BE2C (cell line): ENCODE data around the gene LTBP1.

ENCODE experiments used
- DNase-seq: peaks from one replicate; pipeline ENCODE4 v3.0.0-alpha.2; 2020
- H3K27me3 ChIP-seq: fragments of 250-450 bp; sonication (Bioruptor Pico); 2 replicates; pipeline ENCODE4 v1.5.1; 2020; ENCODE audit warnings: mild to moderate bottlenecking
- H3K36me3 ChIP-seq: fragments of 250-450 bp; sonication (Bioruptor Pico); 2 replicates; pipeline ENCODE4 v1.5.1; 2020; ENCODE audit warnings: mild to moderate bottlenecking
- H3K4me1 ChIP-seq: fragments of 250-450 bp; sonication (Bioruptor Pico); 2 replicates; pipeline ENCODE4 v1.5.1; 2020
- H3K4me3 ChIP-seq: 2 replicates; pipeline ENCODE4 v1.5.1; 2011; ENCODE audit warnings: low read depth, low read length
- H3K9me3 ChIP-seq: fragments of 250-450 bp; sonication (Bioruptor Pico); 2 replicates; pipeline ENCODE4 v1.5.1; 2020
- TF ChIP-seq, protein P1 (sequence below): IDR thresholded peaks from 2 replicates; pipeline ENCODE4 v1.5.1; 2012; ENCODE audit warnings: mild to moderate bottlenecking, low read depth, low read length

The LTBP1 gene

DNA sequence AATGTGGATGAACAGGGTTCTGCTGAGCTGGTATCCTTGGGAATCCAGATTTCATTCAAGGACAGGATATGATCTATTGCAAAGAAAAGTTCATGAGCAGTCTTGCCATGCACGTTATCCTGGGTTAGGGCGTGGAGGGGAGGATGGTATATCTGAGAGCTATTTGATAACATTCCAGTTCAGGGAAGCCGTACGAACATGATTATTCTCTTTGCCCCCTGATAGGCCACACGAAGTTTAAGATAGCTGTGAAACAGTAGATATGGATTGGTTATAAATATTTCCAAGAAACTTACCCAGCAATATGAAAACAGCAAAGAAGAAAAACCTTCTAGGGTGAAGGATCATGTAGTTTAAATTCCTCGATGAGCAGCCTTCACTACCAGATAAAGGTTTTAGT lies 171.9 kb downstream of the LTBP1 start:
- H3K36me3 ChIP-seq: no peaks in the 10 kb centered on the region
- no peak overlapping the region for H3K4me3 ChIP-seq
- no peaks in the 10 kb centered on the region; the same call in 1 of the 2 replicates for H3K27me3 ChIP-seq
- H3K4me1 ChIP-seq: no peaks in the 10 kb centered on the region
- no peaks in the 10 kb centered on the region for H3K9me3 ChIP-seq
- no peak for DNase-seq
- TF ChIP-seq, protein P1, sequence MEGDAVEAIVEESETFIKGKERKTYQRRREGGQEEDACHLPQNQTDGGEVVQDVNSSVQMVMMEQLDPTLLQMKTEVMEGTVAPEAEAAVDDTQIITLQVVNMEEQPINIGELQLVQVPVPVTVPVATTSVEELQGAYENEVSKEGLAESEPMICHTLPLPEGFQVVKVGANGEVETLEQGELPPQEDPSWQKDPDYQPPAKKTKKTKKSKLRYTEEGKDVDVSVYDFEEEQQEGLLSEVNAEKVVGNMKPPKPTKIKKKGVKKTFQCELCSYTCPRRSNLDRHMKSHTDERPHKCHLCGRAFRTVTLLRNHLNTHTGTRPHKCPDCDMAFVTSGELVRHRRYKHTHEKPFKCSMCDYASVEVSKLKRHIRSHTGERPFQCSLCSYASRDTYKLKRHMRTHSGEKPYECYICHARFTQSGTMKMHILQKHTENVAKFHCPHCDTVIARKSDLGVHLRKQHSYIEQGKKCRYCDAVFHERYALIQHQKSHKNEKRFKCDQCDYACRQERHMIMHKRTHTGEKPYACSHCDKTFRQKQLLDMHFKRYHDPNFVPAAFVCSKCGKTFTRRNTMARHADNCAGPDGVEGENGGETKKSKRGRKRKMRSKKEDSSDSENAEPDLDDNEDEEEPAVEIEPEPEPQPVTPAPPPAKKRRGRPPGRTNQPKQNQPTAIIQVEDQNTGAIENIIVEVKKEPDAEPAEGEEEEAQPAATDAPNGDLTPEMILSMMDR: no peak

DNA sequence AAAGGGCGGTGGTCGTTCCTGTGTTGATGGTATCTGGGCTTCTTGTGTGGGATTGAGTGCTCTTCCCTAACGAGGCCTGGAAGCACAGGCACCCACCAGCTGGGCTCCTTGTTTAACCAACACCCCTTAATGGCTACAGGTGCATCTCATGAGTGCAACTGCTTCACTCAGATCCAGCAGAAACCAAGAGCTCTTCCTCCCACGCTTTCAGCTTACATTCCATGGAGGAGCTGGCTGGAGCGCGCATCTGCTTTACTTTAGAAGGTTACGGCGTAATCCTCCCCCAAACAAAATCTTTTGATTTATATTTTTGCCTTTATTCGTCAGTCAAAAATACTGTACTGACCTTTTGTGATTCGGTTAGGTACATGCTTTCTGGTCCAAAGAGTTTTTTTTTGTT lies 174.7 kb downstream of the LTBP1 start:
- TF ChIP-seq, protein P1: no peak

DNA sequence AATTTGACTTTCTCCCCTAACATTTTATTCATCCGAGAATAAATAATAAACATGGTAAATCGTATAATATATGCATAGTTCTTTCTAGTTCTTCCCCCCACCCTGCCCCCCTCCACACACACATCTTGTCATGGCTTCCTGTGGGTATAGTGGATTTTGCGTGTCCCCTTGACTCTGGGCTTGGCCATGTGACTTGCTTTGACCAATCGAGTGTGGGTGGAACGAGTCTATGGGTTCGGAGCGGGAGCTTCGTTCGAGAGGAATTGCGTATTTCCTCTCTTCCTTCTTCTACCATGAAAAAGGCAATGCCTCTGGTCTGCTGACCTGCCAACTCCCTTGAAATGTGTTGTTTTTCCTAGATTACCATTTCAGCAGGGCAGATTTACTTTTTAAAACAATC lies 175.2 kb downstream of the LTBP1 start:
- no peak for DNase-seq
- H3K4me1 ChIP-seq: no peaks in the 10 kb centered on the region
- no peaks in the 10 kb centered on the region for H3K36me3 ChIP-seq
- H3K27me3 ChIP-seq: peaks cover 3% of the 10 kb centered on the region
- no peaks in the 10 kb centered on the region for H3K9me3 ChIP-seq
- TF ChIP-seq, protein P1: no peak
- no peak overlapping the region for H3K4me3 ChIP-seq

More for the DNA sequence above, 174.7 kb downstream of the LTBP1 start:
- Histone ChIP-seq H3K9me3 (no peaks in the 10 kb centered on the region), H3K36me3 (no peaks in the 10 kb centered on the region), H3K4me3 (no peak overlapping the region), H3K27me3 (peaks cover 3% of the 10 kb centered on the region), H3K4me1 (no peaks in the 10 kb centered on the region)
- DNase-seq: no peak

DNA sequence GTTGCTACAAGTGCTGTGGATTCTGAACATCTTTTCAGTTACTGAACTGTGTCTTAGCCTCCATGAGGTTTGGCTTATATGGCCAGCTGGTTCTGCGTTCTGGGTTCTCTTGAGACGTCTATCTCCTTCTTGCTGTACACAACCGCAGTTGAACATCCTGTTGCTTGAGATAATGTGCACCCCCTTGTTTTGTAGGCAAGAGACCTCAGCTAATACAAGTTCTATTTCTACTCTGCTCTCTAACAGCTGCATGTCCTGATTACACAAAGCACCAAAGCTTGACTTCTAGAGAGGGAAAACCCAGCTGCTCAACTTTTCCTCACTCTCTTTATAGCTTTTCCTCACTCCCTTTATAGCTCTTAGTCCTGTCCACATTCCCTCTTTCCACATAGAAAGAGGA lies 176.0 kb downstream of the LTBP1 start:
- peaks cover 3% of the 10 kb centered on the region for H3K27me3 ChIP-seq
- DNase-seq: no peak
- H3K4me1 ChIP-seq: no peaks in the 10 kb centered on the region
- H3K4me3 ChIP-seq: no peak overlapping the region
- no peaks in the 10 kb centered on the region for H3K36me3 ChIP-seq
- TF ChIP-seq, protein P1: no peak
- no peaks in the 10 kb centered on the region for H3K9me3 ChIP-seq

DNA sequence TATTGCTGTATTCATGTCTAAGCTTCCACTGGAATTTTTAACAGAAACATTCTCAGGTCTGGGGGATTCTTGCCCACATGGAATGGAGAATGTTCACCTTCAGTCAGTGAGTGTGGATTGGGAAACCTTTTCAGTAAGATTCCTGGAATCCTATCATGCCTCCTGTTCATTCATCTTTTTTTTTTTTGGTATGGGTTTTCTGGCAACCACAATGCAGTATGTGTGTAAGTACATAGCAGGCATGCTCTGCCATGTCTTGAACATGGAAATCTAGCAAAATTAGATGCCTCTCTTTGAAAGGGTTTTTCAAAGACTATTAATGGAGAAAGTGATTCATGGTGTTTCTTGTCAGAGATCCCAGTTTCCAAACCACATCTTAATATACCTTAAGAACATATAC lies 176.5 kb downstream of the LTBP1 start:
- Histone ChIP-seq H3K4me3 (no peak overlapping the region), H3K36me3 (no peaks in the 10 kb centered on the region), H3K27me3 (peaks cover 3% of the 10 kb centered on the region), H3K9me3 (no peaks in the 10 kb centered on the region), H3K4me1 (no peaks in the 10 kb centered on the region)
- TF ChIP-seq, protein P1: no peak
- DNase-seq: no peak

DNA sequence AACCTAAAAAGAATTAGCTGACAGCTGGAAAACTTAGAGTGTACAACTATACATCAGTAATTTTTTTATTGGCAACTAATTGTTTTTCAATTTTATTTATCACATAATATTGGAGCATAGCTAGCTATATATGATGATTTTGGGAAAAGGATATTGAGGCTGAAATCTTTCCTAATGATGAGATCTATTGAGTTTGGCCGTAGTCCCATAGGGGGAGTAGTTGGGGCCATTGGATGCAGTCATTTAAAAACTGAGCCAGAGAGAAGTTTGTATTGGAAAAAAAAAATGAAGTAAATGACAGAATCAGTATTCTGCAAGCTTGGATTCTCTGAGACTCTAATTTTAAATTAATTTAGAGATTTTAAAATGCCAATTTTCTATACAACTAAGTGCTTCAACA lies 179.8 kb downstream of the LTBP1 start:
- no peak for DNase-seq
- Histone ChIP-seq H3K4me3 (no peak overlapping the region), H3K27me3 (peaks cover 18% of the 10 kb centered on the region), H3K4me1 (no peaks in the 10 kb centered on the region), H3K9me3 (no peaks in the 10 kb centered on the region), H3K36me3 (no peaks in the 10 kb centered on the region)
- TF ChIP-seq, protein P1: peak; percentile 23
